ENCODE data around the gene EDEM1.

The EDEM1 gene

GRCh38 chr3:5197022-5197421 is 9.5 kb downstream of the EDEM1 start:
- no peak overlapping the region for H3K4me3 ChIP-seq (ENCODE audit: low read depth, low read length)
- DNase-seq (ENCODE audit: low read depth): peak; percentile 36

- no peak overlapping the region for H3K4me3 ChIP-seq (ENCODE audit: low read depth, low read length)
- peak; percentile 48 for DNase-seq (ENCODE audit: low read depth)
These were observed 10.2 kb downstream of the EDEM1 start for GRCh38 chr3:5197470-5198312.

GRCh38 chr3:5198313-5198677 is 10.8 kb downstream of the EDEM1 start:
- no peak for DNase-seq (ENCODE audit: low read depth)

GRCh38 chr3:5198986-5199731 is 11.7 kb downstream of the EDEM1 start:
- H3K4me3 ChIP-seq (ENCODE audit: low read depth, low read length): no peak overlapping the region
- no peak for DNase-seq (ENCODE audit: low read depth)

More at GRCh38 chr3:5198313-5198677, 10.8 kb downstream of the EDEM1 start:
- no peak overlapping the region for H3K4me3 ChIP-seq (ENCODE audit: low read depth, low read length)

GRCh38 chr3:5201536-5201935 is 14.0 kb downstream of the EDEM1 start:
- no peak overlapping the region for H3K4me3 ChIP-seq (ENCODE audit: low read depth, low read length)
- DNase-seq (ENCODE audit: low read depth): no peak

GRCh38 chr3:5202222-5202621 is 14.7 kb downstream of the EDEM1 start:
- DNase-seq (ENCODE audit: low read depth): peak; percentile 83
- H3K4me3 ChIP-seq (ENCODE audit: low read depth, low read length): no peak overlapping the region

GRCh38 chr3:5205165-5205941 is 17.8 kb downstream of the EDEM1 start:
- no peak overlapping the region for H3K4me3 ChIP-seq (ENCODE audit: low read depth, low read length)
- DNase-seq (ENCODE audit: low read depth): no peak

GRCh38 chr3:5210926-5211325 is 23.4 kb downstream of the EDEM1 start:
- no peak for DNase-seq (ENCODE audit: low read depth)
- H3K4me3 ChIP-seq (ENCODE audit: low read depth, low read length): no peak overlapping the region

GRCh38 chr3:5212628-5213573 is 25.4 kb downstream of the EDEM1 start:
- H3K4me3 ChIP-seq (ENCODE audit: low read depth, low read length): no peak overlapping the region
- no peak for DNase-seq (ENCODE audit: low read depth)

- no peak overlapping the region for H3K4me3 ChIP-seq (ENCODE audit: low read depth, low read length)
- DNase-seq (ENCODE audit: low read depth): no peak
These were observed 26.1 kb downstream of the EDEM1 start for GRCh38 chr3:5213574-5213966.

GRCh38 chr3:5214352-5214751 is 26.8 kb downstream of the EDEM1 start:
- no peak for DNase-seq (ENCODE audit: low read depth)

GRCh38 chr3:5217824-5218595 is 30.5 kb downstream of the EDEM1 start:
- peak; percentile 4 for DNase-seq (ENCODE audit: low read depth)
- H3K4me3 ChIP-seq (ENCODE audit: low read depth, low read length): no peak overlapping the region

More at GRCh38 chr3:5214352-5214751, 26.8 kb downstream of the EDEM1 start:
- H3K4me3 ChIP-seq (ENCODE audit: low read depth, low read length): no peak overlapping the region

GRCh38 chr3:5218815-5219214 is 31.3 kb downstream of the EDEM1 start:
- no peak overlapping the region for H3K4me3 ChIP-seq (ENCODE audit: low read depth, low read length)
- DNase-seq (ENCODE audit: low read depth): no peak

- no peak for DNase-seq (ENCODE audit: low read depth)
- H3K4me3 ChIP-seq (ENCODE audit: low read depth, low read length): no peak overlapping the region
These were observed 31.7 kb downstream of the EDEM1 start for GRCh38 chr3:5219216-5219615.

- no peak for DNase-seq (ENCODE audit: low read depth)
- no peak overlapping the region for H3K4me3 ChIP-seq (ENCODE audit: low read depth, low read length)
These were observed 32.7 kb downstream of the EDEM1 start for GRCh38 chr3:5220193-5220592.

- H3K4me3 ChIP-seq (ENCODE audit: low read depth, low read length): no peak overlapping the region
- no peak for DNase-seq (ENCODE audit: low read depth)
These were observed 33.3 kb downstream of the EDEM1 start for GRCh38 chr3:5220667-5221431.

GRCh38 chr3:5221701-5222100 is 34.2 kb downstream of the EDEM1 start:
- no peak overlapping the region for H3K4me3 ChIP-seq (ENCODE audit: low read depth, low read length)
- DNase-seq (ENCODE audit: low read depth): no peak
